PC-3 (cell line): Measurements from ENCODE around the gene MCHR1.
"Not testable (repeated sequence)": the region's sequence is repeated elsewhere in the genome, so short reads cannot be mapped to it uniquely, and the experiment has no call there.

Experiments used
- CTCF ChIP-seq: fragments of 300-600 bp; sonication (generic); conservative IDR thresholded peaks from 2 replicates; pipeline ENCODE4 v1.5.1; 2017; ENCODE audit warnings: antibody characterized with exemption, low read depth, mild to moderate bottlenecking, low read length
- EZH2 ChIP-seq: fragments of 300-600 bp; sonication (generic); IDR thresholded peaks from one replicate; pipeline ENCODE4 v1.6.1; 2017; ENCODE audit warnings: antibody characterized with exemption, mild to moderate bottlenecking, low read length; ENCODE audit not compliant: unreplicated experiment
- EZH2phosphoT487 ChIP-seq: fragments of 300-600 bp; sonication (generic); IDR thresholded peaks from 2 replicates; pipeline ENCODE4 v1.6.1; 2018; ENCODE audit warnings: mild to moderate bottlenecking, antibody characterized with exemption, low read length, borderline replicate concordance

GRCh38 chr22:40655941-40656340 lies 23.3 kb upstream of the MCHR1 start:
- not testable (repeated sequence) for TF ChIP-seq CTCF, EZH2, EZH2phosphoT487
